ENCODE measurements around the gene USP25.

USP25 gene

GRCh38 chr21:15763359-15763758 is 33.6 kb downstream of the USP25 start:
- no peak overlapping the region for H2BK12ac ChIP-seq (ENCODE audit: low read length)
- H3K4me2 ChIP-seq (ENCODE audit: low read length): no peak overlapping the region
- H3K4ac ChIP-seq (ENCODE audit: low read depth, low read length): no peak overlapping the region
- H4K8ac ChIP-seq (ENCODE audit: low read depth, low read length): no peak overlapping the region
- no peak overlapping the region for H4K91ac ChIP-seq (ENCODE audit: low read depth, low read length)
- no peaks in the 10 kb centered on the region for H3K36me3 ChIP-seq (ENCODE audit: control insufficient read depth in 1 of 2, insufficient read depth in 2 of 2, low read length in 2 of 2)
- no peaks in the 10 kb centered on the region for H3K79me1 ChIP-seq (ENCODE audit: low read length)
- no peak overlapping the region for H2AK5ac ChIP-seq (ENCODE audit: low read length)
- no peak overlapping the region for H3K9ac ChIP-seq (ENCODE audit: low read length)
- WGBS (ENCODE audit: extremely low coverage, insufficient coverage, insufficient read length): no CpG with 5 or more reads among the region's 1 CpG
- H2AFZ ChIP-seq (ENCODE audit: insufficient read depth, low read length, poor library complexity): no peak overlapping the region
- H3K18ac ChIP-seq (ENCODE audit: low read length): no peak overlapping the region
- no peak overlapping the region for H3K4me3 ChIP-seq (ENCODE audit: low read depth, low read length)
- H3K27ac ChIP-seq (ENCODE audit: low read depth, low read length): no peak overlapping the region
- no peaks in the 10 kb centered on the region for H3K9me3 ChIP-seq (ENCODE audit: insufficient read depth, low read depth, low read length)
- peaks cover 0 to 2% of the 10 kb centered on the region in 2 experiments for H3K4me1 ChIP-seq (ENCODE audit: control insufficient read depth in 1 of 2, insufficient read depth in 2 of 2, low read length in 2 of 2)
- H3K23ac ChIP-seq (ENCODE audit: low read length): no peak overlapping the region
- no peak overlapping the region for H4K12ac ChIP-seq (ENCODE audit: low read depth, low read length)
- no peak overlapping the region for H2BK5ac ChIP-seq (ENCODE audit: low read depth, low read length, poor library complexity)
- H3K14ac ChIP-seq (ENCODE audit: low read length): no peak overlapping the region
- H2BK120ac ChIP-seq (ENCODE audit: insufficient read depth, low read length, poor library complexity): no peak overlapping the region
- peaks cover 5% of the 10 kb centered on the region for H3K79me2 ChIP-seq (ENCODE audit: control insufficient read depth, insufficient read depth, low read length, poor library complexity)
- no peak for DNase-seq
- H3K27me3 ChIP-seq (ENCODE audit: insufficient read depth, low read length): no peaks in the 10 kb centered on the region

- H4K12ac ChIP-seq (ENCODE audit: low read depth, low read length): no peak overlapping the region
- H4K8ac ChIP-seq (ENCODE audit: low read depth, low read length): no peak overlapping the region
- H3K27me3 ChIP-seq (ENCODE audit: insufficient read depth, low read length): no peaks in the 10 kb centered on the region
- H3K27ac ChIP-seq (ENCODE audit: low read depth, low read length): no peak overlapping the region
- H3K18ac ChIP-seq (ENCODE audit: low read length): no peak overlapping the region
- H3K79me1 ChIP-seq (ENCODE audit: low read length): no peaks in the 10 kb centered on the region
- no peak for DNase-seq
- H3K4me3 ChIP-seq (ENCODE audit: low read depth, low read length): no peak overlapping the region
- peak overlapping the region; percentile 62 for H3K4ac ChIP-seq (ENCODE audit: low read depth, low read length)
- H4K91ac ChIP-seq (ENCODE audit: low read depth, low read length): no peak overlapping the region
- H3K9me3 ChIP-seq (ENCODE audit: insufficient read depth, low read depth, low read length): no peaks in the 10 kb centered on the region
- WGBS (ENCODE audit: extremely low coverage, insufficient coverage, insufficient read length): no CpG with 5 or more reads among the region's 3 CpGs
- H3K4me1 ChIP-seq (ENCODE audit: control insufficient read depth in 1 of 2, insufficient read depth in 2 of 2, low read length in 2 of 2): peaks cover 0 to 2% of the 10 kb centered on the region in 2 experiments
- peaks cover 5% of the 10 kb centered on the region for H3K79me2 ChIP-seq (ENCODE audit: control insufficient read depth, insufficient read depth, low read length, poor library complexity)
- H2BK5ac ChIP-seq (ENCODE audit: low read depth, low read length, poor library complexity): no peak overlapping the region
- no peak overlapping the region for H3K23ac ChIP-seq (ENCODE audit: low read length)
- H2BK12ac ChIP-seq (ENCODE audit: low read length): no peak overlapping the region
- H3K4me2 ChIP-seq (ENCODE audit: low read length): no peak overlapping the region
- H2AK5ac ChIP-seq (ENCODE audit: low read length): no peak overlapping the region
- no peak overlapping the region for H2BK120ac ChIP-seq (ENCODE audit: insufficient read depth, low read length, poor library complexity)
- no peaks in the 10 kb centered on the region for H3K36me3 ChIP-seq (ENCODE audit: control insufficient read depth in 1 of 2, insufficient read depth in 2 of 2, low read length in 2 of 2)
- H2AFZ ChIP-seq (ENCODE audit: insufficient read depth, low read length, poor library complexity): no peak overlapping the region
- no peak overlapping the region for H3K9ac ChIP-seq (ENCODE audit: low read length)
- no peak overlapping the region for H3K14ac ChIP-seq (ENCODE audit: low read length)
These were observed 35.1 kb downstream of the USP25 start for GRCh38 chr21:15764878-15765277.

- Histone ChIP-seq H3K4me1 (ENCODE audit: control insufficient read depth in 1 of 2, insufficient read depth in 2 of 2, low read length in 2 of 2) (no peaks in the 10 kb centered on the region), H2BK5ac (ENCODE audit: low read depth, low read length, poor library complexity) (no peak overlapping the region), H2BK12ac (ENCODE audit: low read length) (no peak overlapping the region), H3K79me1 (ENCODE audit: low read length) (no peaks in the 10 kb centered on the region), H3K14ac (ENCODE audit: low read length) (no peak overlapping the region), H3K79me2 (ENCODE audit: control insufficient read depth, insufficient read depth, low read length, poor library complexity) (no peaks in the 10 kb centered on the region), H3K27ac (ENCODE audit: low read depth, low read length) (no peak overlapping the region), H2AFZ (ENCODE audit: insufficient read depth, low read length, poor library complexity) (no peak overlapping the region), H2BK120ac (ENCODE audit: insufficient read depth, low read length, poor library complexity) (no peak overlapping the region), H3K4ac (ENCODE audit: low read depth, low read length) (no peak overlapping the region), H3K9ac (ENCODE audit: low read length) (no peak overlapping the region), H3K27me3 (ENCODE audit: insufficient read depth, low read length) (no peaks in the 10 kb centered on the region), H4K8ac (ENCODE audit: low read depth, low read length) (no peak overlapping the region), H3K23ac (ENCODE audit: low read length) (no peak overlapping the region), H2AK5ac (ENCODE audit: low read length) (no peak overlapping the region), H3K9me3 (ENCODE audit: insufficient read depth, low read depth, low read length) (no peaks in the 10 kb centered on the region), H4K91ac (ENCODE audit: low read depth, low read length) (no peak overlapping the region), H4K12ac (ENCODE audit: low read depth, low read length) (no peak overlapping the region), H3K18ac (ENCODE audit: low read length) (no peak overlapping the region), H3K36me3 (ENCODE audit: control insufficient read depth in 1 of 2, insufficient read depth in 2 of 2, low read length in 2 of 2) (no peaks in the 10 kb centered on the region), H3K4me2 (ENCODE audit: low read length) (no peak overlapping the region), H3K4me3 (ENCODE audit: low read depth, low read length) (no peak overlapping the region)
- no peak for DNase-seq
- WGBS (ENCODE audit: extremely low coverage, insufficient coverage, insufficient read length): no CpG with 5 or more reads among the region's 1 CpG
These were observed 37.3 kb downstream of the USP25 start for GRCh38 chr21:15766952-15767603.

- H3K14ac ChIP-seq (ENCODE audit: low read length): no peak overlapping the region
- H3K27me3 ChIP-seq (ENCODE audit: insufficient read depth, low read length): no peaks in the 10 kb centered on the region
- H4K91ac ChIP-seq (ENCODE audit: low read depth, low read length): no peak overlapping the region
- no peak overlapping the region for H3K27ac ChIP-seq (ENCODE audit: low read depth, low read length)
- H4K8ac ChIP-seq (ENCODE audit: low read depth, low read length): no peak overlapping the region
- no peak overlapping the region for H2BK5ac ChIP-seq (ENCODE audit: low read depth, low read length, poor library complexity)
- H3K4me2 ChIP-seq (ENCODE audit: low read length): no peak overlapping the region
- no peaks in the 10 kb centered on the region for H3K79me2 ChIP-seq (ENCODE audit: control insufficient read depth, insufficient read depth, low read length, poor library complexity)
- no peaks in the 10 kb centered on the region for H3K9me3 ChIP-seq (ENCODE audit: insufficient read depth, low read depth, low read length)
- no peaks in the 10 kb centered on the region for H3K79me1 ChIP-seq (ENCODE audit: low read length)
- H3K9ac ChIP-seq (ENCODE audit: low read length): no peak overlapping the region
- 100% methylated on average over 1 of the region's 5 CpGs for WGBS (ENCODE audit: extremely low coverage, insufficient coverage, insufficient read length)
- H3K18ac ChIP-seq (ENCODE audit: low read length): no peak overlapping the region
- no peak overlapping the region for H3K4ac ChIP-seq (ENCODE audit: low read depth, low read length)
- H2BK12ac ChIP-seq (ENCODE audit: low read length): no peak overlapping the region
- H2AK5ac ChIP-seq (ENCODE audit: low read length): no peak overlapping the region
- DNase-seq: peak in 1 of 2 donors; percentile 62
- H4K12ac ChIP-seq (ENCODE audit: low read depth, low read length): no peak overlapping the region
- H3K4me3 ChIP-seq (ENCODE audit: low read depth, low read length): no peak overlapping the region
- no peak overlapping the region for H2AFZ ChIP-seq (ENCODE audit: insufficient read depth, low read length, poor library complexity)
- no peaks in the 10 kb centered on the region for H3K36me3 ChIP-seq (ENCODE audit: control insufficient read depth in 1 of 2, insufficient read depth in 2 of 2, low read length in 2 of 2)
- no peaks in the 10 kb centered on the region for H3K4me1 ChIP-seq (ENCODE audit: control insufficient read depth in 1 of 2, insufficient read depth in 2 of 2, low read length in 2 of 2)
- no peak overlapping the region for H3K23ac ChIP-seq (ENCODE audit: low read length)
- H2BK120ac ChIP-seq (ENCODE audit: insufficient read depth, low read length, poor library complexity): no peak overlapping the region
These were observed 38.3 kb downstream of the USP25 start for GRCh38 chr21:15768045-15768601.

Measured in trophoblast cell (in vitro differentiated cells and primary cell).